Chondrocyte (in vitro differentiated cells): Measurements from ENCODE around the gene SLC18A3. TPM values are rescaled to one million over a fixed set of nuclear protein-coding genes. Genes with fewer than 3 reads are reported as not detected.

Experiments
- DNase-seq: peaks from one replicate; pipeline ENCODE4 v3.0.0; 2021; ENCODE audit warnings: mixed read lengths, low spot score
- H3K27ac Mint-ChIP-seq: one replicate; pipeline ENCODE4 v1.8.0; 2021; ENCODE audit warnings: mild to moderate bottlenecking, moderate library complexity, mixed read lengths; ENCODE audit not compliant: unreplicated experiment
- H3K27me3 Mint-ChIP-seq: 2 replicates; pipeline ENCODE4 v1.8.0; 2021; ENCODE audit warnings: low read depth, mixed read lengths
- H3K36me3 Mint-ChIP-seq: 2 replicates; pipeline ENCODE4 v1.8.0; 2021; ENCODE audit warnings: low read depth, mixed read lengths
- H3K4me1 Mint-ChIP-seq: 2 replicates; pipeline ENCODE4 v1.8.0; 2021; ENCODE audit warnings: low read depth, mild to moderate bottlenecking, mixed read lengths
- H3K4me3 Mint-ChIP-seq: one replicate; pipeline ENCODE4 v1.8.0; 2021; ENCODE audit warnings: mild to moderate bottlenecking, moderate library complexity, mixed read lengths; ENCODE audit not compliant: unreplicated experiment
- H3K9me3 Mint-ChIP-seq: 2 replicates; pipeline ENCODE4 v1.8.0; 2021; ENCODE audit warnings: low read depth, mixed read lengths
- CTCF ChIP-seq: fragments of 200-600 bp; sonication (generic); IDR thresholded peaks from 2 replicates; pipeline ENCODE4 v1.5.0; 2021; ENCODE audit warnings: antibody characterized with exemption, mild to moderate bottlenecking, moderate library complexity
- total RNA-seq: library from RNA; stranded (reverse); gene quantifications from 3 replicates; pipeline ENCODE4 v1.2.1, GENCODE V29; 2021

The SLC18A3 gene
- total RNA-seq, 1 donor from 2014 or later: not detected

- no peak for TF ChIP-seq CTCF
- DNase-seq: no peak
- Mint-ChIP-seq H3K4me1 (peaks cover 9% of the 10 kb centered on the region), H3K27ac (no peak overlapping the region), H3K9me3 (no peaks in the 10 kb centered on the region), H3K27me3 (peaks cover 4% of the 10 kb centered on the region), H3K4me3 (no peak overlapping the region), H3K36me3 (no peaks in the 10 kb centered on the region)
Measured at GRCh38 chr10:49595713-49596492, 14.2 kb upstream of the SLC18A3 start.

- Mint-ChIP-seq H3K4me1 (peaks cover 9% of the 10 kb centered on the region), H3K9me3 (no peaks in the 10 kb centered on the region), H3K27ac (no peak overlapping the region), H3K4me3 (no peak overlapping the region), H3K36me3 (no peaks in the 10 kb centered on the region), H3K27me3 (peaks cover 4% of the 10 kb centered on the region)
- TF ChIP-seq CTCF: no peak
- no peak for DNase-seq
Measured at GRCh38 chr10:49596493-49596809, 13.7 kb upstream of the SLC18A3 start.

- Mint-ChIP-seq H3K4me3 (no peak overlapping the region), H3K36me3 (no peaks in the 10 kb centered on the region), H3K4me1 (peaks cover 9% of the 10 kb centered on the region)
Measured at GRCh38 chr10:49596836-49597235, 13.3 kb upstream of the SLC18A3 start.

GRCh38 chr10:49597426-49598163, 12.5 kb upstream of the SLC18A3 start:
- no peak overlapping the region for H3K27ac Mint-ChIP-seq
- no peaks in the 10 kb centered on the region for H3K36me3 Mint-ChIP-seq
- H3K9me3 Mint-ChIP-seq: no peaks in the 10 kb centered on the region
- no peak for TF ChIP-seq CTCF
- H3K27me3 Mint-ChIP-seq: peaks cover 10% of the 10 kb centered on the region
- H3K4me1 Mint-ChIP-seq: peaks cover 9% of the 10 kb centered on the region
- DNase-seq: no peak
- H3K4me3 Mint-ChIP-seq: no peak overlapping the region

More at GRCh38 chr10:49596836-49597235, 13.3 kb upstream of the SLC18A3 start:
- no peak for DNase-seq
- TF ChIP-seq CTCF: no peak
- Mint-ChIP-seq H3K27ac (no peak overlapping the region), H3K27me3 (peaks cover 5% of the 10 kb centered on the region), H3K9me3 (no peaks in the 10 kb centered on the region)

GRCh38 chr10:49598164-49598856, 11.8 kb upstream of the SLC18A3 start:
- Mint-ChIP-seq H3K4me1 (peaks cover 5% of the 10 kb centered on the region), H3K27ac (no peak overlapping the region), H3K27me3 (peaks cover 17% of the 10 kb centered on the region), H3K4me3 (no peak overlapping the region), H3K9me3 (no peaks in the 10 kb centered on the region), H3K36me3 (no peaks in the 10 kb centered on the region)
- TF ChIP-seq CTCF: no peak
- DNase-seq: no peak
